ENCODE measurements around the gene ZNRF4.

DNA sequence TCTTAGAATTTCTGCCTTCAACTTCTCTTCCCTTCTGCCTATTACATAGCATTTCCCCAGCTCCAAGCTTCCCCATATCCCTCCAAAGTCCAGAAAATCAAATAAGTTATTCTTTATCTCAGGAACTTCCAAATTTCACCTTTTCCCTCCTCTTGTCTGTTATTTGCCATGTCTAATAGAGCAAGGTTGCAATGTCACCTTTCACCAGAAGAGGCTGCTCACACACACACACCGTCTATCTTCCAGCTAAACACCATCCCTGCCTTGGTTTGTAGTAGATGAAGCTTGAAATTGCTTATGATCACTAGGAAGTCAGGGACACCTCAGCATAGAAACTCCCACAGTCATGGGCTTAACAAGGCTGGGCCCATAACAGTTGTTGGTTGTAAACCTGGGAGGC lies 48.4 kb downstream of the ZNRF4 start:
- TF ChIP-seq POLR2A (IDR thresholded peaks at IDR 0.05; ENCODE audit: low read depth, low read length) (no peak), POLR2AphosphoS5 (IDR thresholded peaks at IDR 0.05; ENCODE audit: low read depth, low read length) (no peak)
